ENCODE data around the gene SVBP.
A peak's percentile ranks its signal among the peaks of the same experiment; 100 is the strongest.
"Not testable (repeated sequence)": the region's sequence is repeated elsewhere in the genome, so short reads cannot be mapped to it uniquely, and the experiment has no call there.

SVBP gene

GRCh38 chr1:42816585-42817439 lies at the start of gene SVBP, which contains the start of gene ERMAP:
Gene SVBP (minus strand): TSS chr1:42817397. CDS start chr1:42816544, 853 bp downstream.
Gene ERMAP (plus strand): TSS chr1:42817122. CDS start chr1:42830449, 13,327 bp downstream.
- FAIRE-seq, result no peak

DNA sequence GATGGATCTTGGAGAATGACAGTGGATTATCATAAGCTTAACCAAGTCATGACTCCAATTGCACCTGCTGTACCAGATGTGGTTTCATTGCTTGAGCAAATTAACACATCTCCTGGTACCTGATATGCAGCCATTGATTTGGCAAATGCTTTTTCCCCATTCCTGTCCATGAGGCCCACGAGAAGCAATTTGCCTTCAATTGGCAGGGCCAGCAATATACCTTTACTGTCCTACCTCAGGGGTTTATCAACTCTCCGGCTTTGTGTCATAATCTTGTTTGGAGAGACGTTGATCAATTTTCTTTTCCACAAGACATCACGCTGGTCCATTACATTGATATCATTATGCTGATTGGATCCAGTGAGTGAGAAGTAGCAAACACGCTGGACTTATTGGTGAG lies 49.4 kb upstream of the SVBP start:
- FAIRE-seq, result no peak

DNA sequence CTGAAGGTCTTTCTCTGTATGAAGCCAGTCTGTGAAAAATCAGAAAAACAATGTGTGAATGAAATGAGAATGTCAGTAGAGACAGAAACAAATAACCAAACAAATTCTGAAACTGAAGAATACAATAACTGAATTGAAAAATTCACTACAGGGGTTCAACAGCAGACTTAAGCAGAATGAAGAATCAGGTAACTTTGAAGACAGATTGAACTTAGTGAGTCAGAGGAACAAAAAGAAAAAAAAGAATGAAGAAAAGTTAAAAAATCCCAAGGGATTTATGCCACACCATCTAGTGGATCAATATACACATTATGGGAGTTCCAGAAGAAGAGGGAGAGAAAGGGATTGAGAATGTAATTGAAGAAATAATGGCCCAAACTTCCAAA lies 43.8 kb upstream of the SVBP start:
- no peak for FAIRE-seq

GRCh38 chr1:42860339-42861013 lies 43.3 kb upstream of the SVBP start:
- FAIRE-seq, result no peak

GRCh38 chr1:42859366-42859765 lies 42.2 kb upstream of the SVBP start:
- FAIRE-seq, result not testable (repeated sequence)

- FAIRE-seq, result not testable (repeated sequence)
These were observed 39.4 kb upstream of the SVBP start for GRCh38 chr1:42856554-42856953.

DNA sequence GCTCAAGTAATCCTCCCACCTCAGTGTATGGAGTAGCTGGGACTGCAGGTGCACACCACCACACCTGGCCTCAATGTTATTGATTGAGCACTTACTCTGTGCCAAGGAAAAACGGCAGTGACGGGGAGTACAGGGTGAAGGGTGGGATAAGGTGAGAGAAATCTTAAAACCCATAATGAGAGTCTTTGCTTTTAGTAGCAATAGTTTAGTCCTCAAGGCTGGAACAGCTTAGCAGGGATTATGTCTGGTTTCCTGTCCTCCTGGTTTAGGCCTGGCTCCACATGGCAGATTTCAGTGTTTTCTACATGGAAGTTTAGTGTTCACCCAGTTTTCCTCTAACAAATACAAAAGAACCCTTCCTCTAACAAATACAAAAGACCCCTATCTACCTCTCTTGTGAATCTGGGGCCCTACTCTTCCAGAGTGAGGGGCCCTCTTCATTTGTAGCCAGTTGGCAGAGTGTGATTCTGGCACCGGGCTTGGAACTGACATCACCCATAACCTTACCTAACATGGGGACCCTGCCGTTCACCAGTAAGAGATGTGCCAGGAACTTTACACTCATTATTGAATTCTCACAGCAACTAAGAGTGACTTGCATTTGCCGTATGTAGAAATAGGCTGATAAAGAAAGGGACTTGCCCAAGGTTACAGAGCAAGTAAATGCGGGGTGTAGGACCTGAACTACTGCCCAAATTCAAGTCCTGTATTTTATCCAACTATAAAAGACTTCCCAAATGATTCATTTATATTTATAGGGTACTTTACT lies 36.1 kb upstream of the SVBP start:
- no peak for FAIRE-seq

- FAIRE-seq, result no peak
These were observed 35.4 kb upstream of the SVBP start for GRCh38 chr1:42852608-42852980.

DNA sequence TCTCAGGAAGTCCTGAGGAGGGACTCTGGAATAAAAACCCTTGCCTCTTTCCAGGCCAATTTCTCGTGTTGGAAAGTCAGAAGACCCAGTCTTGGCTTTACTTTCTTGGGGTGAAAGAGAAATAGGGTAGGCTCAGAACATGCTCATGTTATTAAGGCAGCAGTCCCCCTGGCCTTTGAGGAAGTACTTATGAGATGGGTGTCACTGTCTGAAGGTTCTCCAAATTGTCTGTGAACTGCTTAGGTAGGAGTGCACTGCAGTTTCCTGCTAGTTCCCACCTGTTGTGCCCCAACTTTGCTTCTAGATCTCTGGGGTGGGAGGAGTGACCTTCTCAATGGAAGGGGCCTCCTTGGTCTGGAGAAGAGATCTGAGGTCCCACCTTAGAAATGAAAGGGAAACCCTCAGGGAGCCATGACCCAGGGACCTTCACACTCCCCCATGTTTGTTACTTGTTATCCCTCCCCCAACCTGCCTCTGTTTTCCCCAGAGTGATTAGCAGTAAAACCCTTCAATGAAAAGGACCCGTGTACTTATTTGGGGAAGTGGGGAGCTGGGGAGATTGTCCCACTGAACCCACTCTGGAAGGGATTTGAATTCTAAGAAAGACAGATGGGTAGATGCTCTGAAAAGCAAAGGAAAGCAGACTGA lies 34.9 kb upstream of the SVBP start:
- FAIRE-seq, result no peak

- no peak for FAIRE-seq
These were observed 34.2 kb upstream of the SVBP start for GRCh38 chr1:42851420-42851819.

DNA sequence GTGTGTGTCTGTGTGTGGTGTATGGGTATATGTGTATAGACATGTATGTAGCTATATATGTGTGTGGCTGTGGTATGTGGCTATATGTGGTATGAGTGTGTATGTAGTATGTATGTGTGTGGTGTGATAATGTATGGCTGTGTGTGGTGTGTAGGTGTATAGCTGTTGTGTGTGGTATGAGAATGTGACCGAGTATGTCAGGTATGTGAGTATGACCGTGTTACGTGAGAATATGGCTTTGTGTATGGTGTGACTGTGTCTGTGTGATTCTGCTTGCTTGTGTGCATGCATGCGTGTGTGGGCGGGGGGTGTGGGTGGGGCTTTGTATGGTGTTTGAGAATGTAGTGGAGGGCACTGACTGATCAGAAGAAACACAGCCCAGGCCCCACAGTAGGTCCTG lies 32.7 kb upstream of the SVBP start:
- no peak for FAIRE-seq

GRCh38 chr1:42848823-42849537 lies 31.8 kb upstream of the SVBP start:
- no peak for FAIRE-seq

DNA sequence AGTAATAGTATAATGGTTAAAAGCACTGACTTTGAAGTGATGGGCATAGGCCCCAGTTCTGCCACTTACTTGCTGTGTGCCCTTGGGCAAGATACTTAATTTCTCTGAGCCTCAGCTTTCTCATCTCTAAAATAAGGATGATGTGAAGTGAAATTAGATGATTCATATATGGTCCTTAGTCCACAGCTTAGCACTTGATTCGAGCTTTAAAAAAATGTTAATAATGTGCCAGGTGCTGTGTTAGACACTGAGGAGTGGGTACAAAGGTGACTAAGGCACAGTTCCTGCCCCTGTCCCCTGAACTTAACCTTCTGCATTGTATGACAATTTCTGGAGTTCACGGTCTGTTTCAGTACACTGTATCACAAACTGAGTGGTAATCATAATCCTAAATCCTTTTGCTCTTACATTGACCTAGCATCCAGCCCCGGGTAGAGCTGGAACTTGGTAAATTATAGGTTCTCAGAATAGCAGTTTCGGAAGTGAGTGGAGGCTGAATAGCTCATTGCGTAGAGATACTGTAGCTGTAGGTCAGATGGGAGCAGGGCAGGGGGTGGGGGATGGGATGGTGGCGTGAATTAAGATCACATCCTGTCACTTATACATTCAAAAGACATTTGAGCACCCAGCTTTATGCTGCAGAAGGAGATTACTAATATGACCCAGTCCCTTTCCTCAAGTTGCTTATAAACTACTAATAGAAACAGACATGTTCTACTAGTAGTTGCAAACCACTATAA lies 30.7 kb upstream of the SVBP start:
- FAIRE-seq, result no peak

- no peak for FAIRE-seq
These were observed 30.0 kb upstream of the SVBP start for GRCh38 chr1:42847111-42847595.

GRCh38 chr1:42846257-42847110 lies 29.3 kb upstream of the SVBP start, which contains the start of gene ZNF691:
Gene ZNF691 (plus strand): TSS chr1:42846613. CDS start chr1:42849659, 3,046 bp downstream.
- FAIRE-seq, result peak; percentile 92

GRCh38 chr1:42845866-42846256 lies 28.7 kb upstream of the SVBP start:
- no peak for FAIRE-seq

DNA sequence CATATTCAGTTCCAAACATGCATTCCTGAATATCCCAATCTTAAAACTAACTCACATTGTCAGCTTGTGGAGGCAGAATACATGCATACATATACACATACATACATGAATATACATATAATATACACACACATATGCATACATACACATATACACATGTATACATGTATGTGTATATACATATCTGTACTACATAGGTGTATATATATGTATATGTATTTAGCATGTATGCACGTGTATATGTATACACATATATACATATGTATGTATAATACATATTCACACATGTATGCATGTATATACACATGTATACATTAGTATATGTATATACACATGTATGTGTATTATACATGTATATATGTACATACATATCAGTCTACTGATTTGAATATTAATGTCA lies 28.0 kb upstream of the SVBP start:
- FAIRE-seq, result peak; percentile 34

DNA sequence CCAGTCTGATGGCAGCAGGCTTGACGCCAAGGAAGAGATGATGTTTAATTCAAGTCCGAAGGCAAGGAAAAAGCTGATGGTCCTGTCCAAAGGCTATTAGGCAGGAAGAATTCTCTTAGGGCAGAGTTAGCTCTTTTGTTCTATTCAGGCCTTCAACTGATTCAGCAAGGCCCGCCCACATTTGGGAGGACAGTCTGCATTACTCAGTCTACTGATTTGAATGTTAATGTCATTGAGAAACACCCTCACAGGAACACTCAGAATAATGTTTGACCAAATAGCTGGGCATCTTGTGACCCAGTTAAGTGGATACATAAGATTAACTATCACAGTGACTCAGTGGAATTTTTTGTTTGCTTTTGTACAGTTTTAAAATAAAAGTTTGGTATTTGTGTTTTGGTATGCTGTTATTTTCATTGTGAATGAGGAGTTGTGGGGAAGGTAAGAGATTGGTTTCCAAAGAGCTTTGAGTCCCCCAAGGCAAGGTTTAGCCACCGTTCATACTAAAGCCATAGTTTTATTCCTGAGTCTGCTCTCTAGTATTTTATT lies 27.5 kb upstream of the SVBP start:
- FAIRE-seq, result no peak

DNA sequence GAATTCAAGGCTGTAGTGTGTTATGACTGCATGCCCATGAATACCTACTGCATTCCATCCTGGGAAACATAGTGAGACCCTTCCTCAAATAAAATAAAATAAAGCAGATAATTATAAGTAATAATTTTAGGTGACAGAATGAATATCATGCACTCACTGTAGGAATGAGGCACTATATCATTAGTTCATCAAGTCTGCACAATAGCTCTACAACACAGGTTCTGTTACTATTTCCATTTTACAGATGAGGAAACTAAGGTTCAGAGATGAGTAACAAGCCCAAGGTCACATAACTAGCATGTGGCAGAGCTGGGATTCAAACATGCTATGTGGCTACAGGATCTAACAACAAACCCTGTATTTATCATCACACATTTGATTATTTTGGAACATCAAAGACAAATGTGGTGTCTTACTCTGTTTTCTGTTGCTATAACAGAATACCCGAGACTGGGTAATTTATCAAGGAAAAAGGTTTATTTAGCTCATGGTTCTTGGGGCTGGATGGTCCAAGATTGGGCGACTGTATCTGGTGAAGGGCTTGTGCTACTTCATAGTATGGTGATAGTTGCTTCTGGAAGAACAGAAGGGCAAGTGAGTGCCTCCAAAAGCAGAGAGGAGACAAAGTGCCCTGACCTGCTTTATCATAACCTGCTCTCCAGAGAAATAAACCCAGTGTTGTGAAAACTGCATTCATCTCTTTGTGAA lies 24.4 kb upstream of the SVBP start:
- FAIRE-seq, result no peak

Data from TTC549 (cell line).